ENCODE data around the gene FBXL7.

FBXL7 gene

DNA sequence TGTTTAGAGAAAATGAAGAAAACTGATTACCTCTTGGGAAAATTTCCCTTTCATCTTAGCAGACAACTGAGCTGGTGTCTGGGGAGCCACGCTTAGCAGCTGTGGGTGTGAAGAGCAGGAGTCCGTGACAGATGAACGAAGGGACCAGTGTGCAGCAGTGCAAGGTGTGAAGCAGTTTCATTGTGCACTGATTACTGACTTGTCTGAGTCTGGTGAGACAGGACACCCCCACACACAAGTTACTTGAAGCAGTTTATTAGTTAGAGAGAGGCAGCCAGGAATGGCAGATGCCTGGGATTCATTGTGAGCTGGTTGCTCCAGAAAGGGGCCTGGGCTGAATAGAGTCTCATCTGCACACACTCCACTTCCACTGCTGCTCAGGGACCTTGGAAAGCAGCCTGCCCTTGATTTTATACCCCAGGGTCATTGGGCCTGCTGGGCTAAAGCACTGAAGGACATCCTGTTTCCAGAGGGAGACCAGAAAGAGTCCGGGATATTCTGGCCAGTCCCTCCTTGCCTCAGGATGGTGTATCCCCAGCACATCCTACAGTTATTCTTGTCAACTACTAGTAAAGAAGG lies 47.4 kb downstream of the FBXL7 start:
- DNase-seq: no peak

DNA sequence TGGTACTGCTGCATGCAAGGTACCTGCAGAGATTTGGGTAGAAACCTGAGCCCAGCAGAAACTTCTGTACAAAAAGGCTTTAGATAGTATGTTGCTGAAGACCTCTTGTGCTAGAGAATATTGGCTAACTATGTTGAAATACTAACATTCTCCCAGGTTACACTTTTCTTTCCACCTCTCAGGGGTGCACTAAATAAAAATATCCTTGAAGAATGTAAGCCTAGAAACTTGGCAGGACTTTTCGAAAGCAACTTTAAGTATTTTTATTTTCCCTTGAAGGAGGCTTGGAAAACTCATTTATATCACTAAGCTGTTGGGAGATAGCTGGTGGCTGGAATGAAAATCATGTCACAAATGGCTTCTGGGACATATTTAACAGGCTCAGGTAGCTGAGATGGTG lies 50.0 kb downstream of the FBXL7 start:
- no peak for DNase-seq

DNA sequence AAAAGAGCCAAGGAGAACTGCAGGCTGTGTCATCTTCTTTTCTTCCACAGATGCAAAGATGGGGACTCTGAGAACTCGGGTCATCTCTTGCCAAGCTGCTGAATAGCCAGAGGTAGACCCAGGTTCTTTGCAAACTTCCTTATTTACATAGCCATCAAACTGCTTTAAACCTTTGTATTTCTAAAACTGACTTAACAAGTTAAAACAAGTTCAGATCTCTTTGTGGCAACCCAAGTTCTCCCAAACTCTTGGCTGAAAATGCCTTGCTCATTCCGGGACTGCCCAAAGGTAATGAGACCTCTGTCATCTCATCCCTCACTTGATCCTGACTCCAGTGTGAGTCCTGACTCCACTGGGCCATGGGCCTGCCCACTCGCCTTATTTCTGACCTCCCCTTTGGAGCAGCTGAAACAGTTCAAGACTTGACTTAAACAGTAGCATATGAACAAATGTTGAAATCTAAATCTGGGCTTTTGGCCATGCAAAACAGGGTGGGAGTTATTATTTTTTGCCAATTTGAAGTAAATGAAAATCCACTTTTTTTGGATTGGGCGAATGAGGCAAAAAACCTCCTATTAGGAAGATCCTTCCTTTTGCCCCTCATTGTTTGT lies 50.6 kb downstream of the FBXL7 start:
- DNase-seq: no peak

DNA sequence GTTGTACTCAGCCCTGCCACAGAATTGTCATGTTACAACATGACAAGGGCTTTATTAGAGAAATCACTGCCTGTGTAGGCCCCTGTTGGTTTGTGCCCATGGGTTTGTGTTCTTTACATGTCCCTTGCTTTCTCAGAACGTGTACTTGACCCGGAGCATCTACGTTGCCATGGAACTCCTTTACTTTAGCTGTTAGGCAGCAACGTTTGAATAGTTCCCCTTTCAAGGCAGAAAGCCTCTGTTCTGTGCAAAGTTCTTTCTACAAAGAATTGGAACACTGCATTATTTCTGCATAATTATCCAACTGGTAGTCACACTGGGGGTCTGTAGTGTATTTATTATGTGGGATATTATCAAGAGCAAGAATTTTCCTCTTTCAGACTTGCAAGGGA lies 51.1 kb downstream of the FBXL7 start:
- no peak for DNase-seq

DNA sequence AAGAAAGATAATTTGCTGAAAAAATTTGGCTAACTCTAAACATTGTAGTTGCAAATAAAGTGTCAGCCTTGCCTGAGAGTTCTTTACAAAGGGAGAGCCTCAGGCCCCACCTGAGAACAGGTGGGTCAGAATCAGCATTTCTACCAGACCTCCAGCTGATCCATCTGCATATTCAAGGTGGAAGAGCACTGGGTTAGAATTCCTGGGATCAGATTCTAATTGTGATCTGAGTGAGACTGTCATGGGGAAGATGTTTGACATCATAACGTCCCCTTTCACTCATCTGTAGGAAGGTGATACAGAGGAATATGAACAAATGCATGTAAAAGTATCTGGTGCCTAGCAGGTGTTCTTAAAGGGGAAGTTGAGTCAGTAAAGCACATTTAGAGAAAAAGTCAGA lies 54.6 kb downstream of the FBXL7 start:
- no peak for DNase-seq

DNA sequence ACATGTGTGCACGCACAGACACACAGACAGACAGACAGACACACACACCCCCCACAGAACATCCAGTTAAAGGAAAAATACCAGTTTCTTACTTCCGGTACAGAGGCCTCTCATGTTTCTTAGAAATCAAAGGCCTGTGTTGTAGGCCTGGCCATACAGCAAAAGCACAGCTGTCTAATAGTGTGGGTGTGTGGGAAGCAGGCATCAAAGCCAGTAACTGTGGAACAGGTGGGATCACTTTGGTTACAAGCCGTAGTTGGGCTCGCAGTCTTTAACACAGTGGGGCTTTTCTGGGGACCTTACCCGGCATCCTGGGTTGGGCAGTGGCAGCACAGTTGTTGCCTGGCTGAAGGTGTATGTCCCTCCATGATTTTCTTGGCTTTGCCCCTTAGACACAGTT lies 55.2 kb downstream of the FBXL7 start:
- no peak for DNase-seq

DNA sequence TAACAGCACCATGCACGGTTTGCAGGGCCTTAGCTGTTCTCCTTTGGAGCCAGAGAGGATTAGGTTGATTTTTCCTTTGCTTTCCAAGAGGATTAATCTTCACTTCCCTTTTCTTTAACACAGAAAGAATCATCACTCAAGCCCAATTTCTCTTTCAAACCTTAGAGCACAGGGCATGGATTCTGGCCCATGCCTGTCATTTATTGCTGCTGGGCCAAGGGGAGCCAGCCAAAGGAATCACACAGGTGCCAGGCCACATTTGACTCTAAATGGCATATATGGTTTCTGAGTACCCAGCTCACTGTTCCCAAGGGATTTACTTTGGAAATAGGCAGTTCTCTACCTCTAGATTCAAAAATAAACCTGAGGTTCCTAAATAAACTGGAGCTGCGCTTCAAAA lies 58.3 kb downstream of the FBXL7 start:
- no peak for DNase-seq

DNA sequence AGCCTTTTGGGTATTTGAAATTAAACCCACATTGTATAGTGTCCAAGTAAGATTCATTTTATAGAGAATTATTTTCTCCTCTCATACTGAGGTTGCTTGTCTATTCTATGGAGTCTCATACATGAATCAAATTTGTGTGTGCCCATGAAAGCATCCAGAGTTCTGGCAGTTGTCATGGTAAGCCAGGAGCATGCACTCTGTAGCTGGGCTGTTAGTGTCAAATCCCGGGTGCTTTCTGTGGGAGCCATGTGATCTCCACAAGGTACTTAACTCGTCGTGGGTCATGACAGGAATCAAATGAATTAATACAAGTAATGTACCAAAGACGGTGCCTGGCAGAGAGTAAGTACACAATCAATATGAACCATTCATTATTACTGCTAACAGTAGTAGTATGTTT lies 58.7 kb downstream of the FBXL7 start:
- DNase-seq: no peak

DNA sequence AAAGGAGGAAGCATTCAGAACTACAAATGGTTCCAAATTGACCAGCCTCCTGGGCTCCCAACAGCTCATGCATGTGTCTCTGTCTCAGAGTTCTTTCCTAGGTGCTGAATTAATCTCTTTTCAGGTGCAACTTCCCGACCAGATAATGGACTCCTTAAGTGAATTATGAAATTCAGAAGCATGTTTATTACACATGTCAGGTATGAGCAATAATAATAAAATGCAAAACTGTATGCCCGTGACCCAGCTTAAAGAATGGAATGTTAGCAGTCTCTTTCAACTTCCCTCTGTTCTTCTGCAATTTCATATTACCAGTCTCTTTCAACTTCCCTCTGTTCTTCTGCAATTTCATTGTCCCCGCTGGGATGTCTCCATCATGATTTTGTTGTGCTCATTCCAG lies 60.4 kb downstream of the FBXL7 start:
- DNase-seq: no peak

DNA sequence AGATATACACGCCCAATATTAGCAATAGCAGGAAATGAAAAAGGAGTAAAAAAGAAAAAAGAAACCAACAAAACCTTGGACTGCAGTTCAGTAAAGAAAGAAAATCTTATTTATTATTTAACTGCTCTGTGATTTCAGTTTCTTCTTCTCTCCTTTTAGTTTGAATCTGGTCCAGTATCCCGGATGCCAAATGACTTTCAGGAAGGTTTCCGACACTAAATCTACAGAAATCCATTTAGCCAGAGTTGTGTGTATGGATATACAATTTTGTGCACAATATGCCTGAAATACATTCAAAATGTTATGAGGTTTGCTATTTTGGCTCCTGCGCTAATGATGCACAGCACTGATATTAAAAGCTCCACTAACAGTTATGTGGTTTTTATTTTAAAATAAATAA lies 64.5 kb downstream of the FBXL7 start:
- no peak for DNase-seq

DNA sequence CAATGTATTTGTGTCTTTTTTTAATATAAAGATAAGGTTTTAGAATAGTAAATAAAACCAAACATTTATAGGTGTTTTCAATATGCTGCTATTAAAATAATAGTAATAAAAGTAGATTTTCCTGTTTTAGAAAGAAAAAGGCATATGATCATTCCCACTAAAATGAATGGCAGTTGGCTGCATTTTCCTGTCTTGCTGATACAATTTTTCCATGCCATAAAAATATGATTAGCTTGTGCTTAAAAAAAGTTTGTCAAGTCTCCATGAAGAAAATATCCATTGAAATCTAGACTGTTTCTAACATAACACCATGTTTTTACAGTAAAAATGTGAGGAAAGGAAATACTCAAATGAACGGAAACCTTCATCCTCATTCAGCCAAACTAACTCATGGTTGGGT lies 65.0 kb downstream of the FBXL7 start:
- DNase-seq: no peak

DNA sequence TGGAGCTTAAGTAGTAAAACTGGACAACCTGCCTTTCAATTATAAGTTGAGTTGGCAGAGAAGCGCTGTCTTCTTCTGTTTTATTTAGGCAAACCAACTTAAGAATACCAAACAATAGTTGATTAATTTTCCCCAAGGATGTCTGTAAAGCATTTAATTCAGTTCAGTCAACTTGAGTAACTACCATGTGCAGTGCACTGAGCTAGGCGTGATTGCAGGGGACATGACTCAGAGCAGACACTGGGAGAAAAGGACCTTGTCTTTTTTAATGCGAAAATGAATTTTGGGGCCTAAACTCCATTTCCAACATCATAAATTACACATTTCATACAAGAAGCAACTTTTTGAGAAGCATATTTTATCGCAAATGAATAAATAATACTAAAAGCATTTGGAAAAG lies 66.3 kb downstream of the FBXL7 start:
- DNase-seq: no peak

DNA sequence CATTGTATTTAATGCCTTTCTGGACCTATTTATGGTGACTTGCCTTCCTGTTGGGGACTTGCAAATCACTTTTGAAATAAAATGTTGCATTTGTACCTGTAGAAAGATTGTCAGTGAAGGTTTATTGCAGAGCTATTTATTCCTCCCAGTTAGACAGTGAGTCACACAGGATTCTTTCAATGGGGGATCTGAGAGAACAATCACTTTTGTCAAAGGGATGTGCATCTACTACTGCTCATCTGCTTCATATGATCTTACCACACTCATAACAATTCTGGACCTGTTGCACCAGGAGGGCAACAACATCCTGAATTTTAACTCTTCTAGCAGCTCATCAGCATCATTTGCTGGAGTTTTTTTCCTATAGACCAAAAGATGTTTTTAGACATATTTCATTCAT lies 66.8 kb downstream of the FBXL7 start:
- DNase-seq: no peak

DNA sequence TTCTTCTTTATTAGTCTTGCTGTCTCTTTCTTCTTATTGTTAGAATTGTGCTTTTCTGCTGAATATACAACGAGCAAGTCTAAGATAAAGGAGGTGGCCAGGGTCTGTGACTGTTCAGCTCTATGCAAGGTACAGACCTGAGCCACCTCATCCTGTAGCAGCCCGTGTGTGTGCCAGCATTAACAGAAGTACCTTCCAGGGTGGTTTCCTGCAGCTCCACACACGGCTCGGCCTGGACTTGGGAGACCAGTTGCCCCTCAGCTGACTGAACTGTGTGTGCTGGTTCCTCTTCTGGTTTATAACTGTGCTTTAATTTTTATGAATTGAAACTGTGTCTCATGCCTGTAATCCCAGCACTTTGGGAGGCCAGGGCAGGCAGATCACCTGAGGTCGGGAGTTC lies 70.5 kb downstream of the FBXL7 start:
- no peak for DNase-seq

DNA sequence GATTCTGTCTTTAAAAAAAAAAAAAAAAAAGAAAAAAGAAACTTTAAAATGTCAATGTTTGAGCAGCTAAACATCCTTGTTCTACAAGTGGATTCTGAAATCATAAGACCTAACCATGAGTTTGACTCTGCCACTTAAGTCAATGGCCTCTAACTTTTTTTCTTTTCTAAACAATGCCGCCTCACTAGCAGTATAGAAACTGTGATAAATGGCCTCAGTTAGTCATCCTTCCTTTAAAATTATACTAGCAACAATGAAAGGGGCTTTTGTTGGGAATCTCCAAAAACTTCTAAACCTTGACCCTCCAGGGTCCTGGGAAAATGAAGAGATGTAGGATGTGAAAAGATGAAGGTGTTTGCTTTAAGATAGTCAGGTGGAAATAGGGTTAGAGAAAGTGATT lies 71.1 kb downstream of the FBXL7 start:
- no peak for DNase-seq

DNA sequence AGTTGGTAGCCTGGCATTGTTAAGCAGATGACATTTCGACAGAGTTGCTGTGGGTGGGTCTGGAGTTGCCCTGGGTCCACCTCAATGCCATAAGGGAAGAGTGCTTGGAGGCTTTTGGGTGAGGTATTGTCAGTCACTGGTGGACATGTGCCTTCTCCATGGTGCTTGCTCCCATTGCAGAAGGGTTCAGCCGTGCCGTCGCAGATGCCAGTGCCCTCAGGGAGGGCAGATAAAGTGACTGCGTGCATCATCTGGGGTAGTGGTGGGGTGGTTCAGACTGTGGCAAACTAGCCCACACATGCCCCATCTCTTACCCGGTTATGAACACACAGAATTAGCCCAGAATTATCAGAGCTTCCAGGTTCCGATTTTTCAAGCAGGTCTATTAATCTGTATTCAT lies 71.6 kb downstream of the FBXL7 start:
- no peak for DNase-seq

DNA sequence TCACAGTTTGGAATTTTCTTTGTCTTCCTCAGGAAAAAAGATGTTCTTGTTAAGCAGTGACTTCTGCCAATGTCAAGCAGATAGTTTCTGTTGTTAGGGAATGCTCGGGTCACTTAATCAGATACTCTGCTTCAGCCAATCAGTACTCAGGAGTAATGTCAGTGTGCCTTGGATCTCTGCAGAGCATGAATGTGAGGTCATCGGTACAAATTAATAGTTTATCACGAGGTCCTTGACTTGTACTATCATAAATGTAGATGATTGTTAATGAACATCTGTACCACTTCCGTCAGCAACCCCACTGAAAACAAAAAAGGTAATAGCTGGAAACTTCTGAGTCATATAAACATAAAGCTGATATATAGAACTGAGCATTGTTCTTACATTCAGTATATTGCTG lies 73.6 kb downstream of the FBXL7 start:
- no peak for DNase-seq

DNA sequence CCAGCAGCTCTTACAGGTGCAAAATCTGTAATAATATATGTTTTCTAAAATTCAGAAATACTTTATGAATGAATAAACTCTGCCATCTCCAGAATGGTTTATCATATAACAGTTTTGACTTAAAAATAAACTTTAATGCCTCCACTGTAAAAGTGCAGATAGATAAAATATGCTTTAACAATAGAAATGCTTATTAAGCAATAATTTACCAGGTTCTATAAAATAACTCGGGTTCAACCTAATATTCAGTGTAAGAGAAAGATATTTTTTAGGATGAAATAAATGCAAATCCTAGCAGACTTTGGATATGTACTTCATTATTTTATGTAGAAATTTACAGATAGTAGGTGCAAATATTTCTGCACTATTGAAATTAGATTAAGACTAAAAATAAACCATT lies 74.1 kb downstream of the FBXL7 start:
- DNase-seq: no peak

DNA sequence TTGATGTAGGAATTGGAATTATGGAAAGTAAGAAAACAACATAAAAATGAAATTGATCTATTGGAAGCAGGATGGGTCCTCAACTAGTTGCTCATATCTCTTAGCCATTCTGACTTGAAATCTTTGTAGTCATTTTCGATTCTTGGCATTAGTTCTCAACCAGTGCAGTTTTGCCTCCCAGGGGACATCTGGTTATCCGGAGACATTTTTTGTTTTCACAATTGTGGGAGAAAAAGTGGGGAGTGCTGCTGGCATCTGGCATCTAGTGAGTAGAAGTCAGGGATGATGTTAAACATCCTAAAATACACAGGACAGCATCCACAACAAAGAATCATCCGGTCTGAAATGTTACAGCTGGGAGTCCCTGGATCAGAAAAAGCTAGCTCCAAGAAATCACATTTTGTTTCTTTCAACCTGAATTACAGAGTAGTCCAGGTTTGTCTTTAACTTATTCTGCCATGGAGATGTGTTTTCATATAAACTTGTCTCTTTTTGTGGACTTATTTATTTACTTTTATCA lies 74.9 kb downstream of the FBXL7 start:
- no peak for DNase-seq

DNA sequence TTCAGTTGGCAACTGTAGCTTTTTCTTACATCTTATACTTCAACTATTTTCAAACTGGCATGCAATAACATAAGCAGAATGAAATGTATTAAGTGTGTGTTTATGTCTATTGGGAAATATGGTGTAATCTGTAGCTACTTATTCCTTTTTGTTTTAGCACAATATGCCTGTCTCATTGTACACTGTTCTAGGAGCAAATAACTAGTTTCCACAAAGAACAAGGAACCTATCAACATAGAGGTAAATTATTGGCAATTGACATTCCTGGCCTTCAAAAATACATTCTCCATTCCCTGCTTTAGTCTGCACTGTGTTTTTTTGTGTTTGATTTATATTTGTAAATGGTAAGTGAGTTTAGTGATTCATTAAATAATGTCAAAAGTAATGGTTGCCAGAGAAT lies 75.7 kb downstream of the FBXL7 start:
- no peak for DNase-seq

DNA sequence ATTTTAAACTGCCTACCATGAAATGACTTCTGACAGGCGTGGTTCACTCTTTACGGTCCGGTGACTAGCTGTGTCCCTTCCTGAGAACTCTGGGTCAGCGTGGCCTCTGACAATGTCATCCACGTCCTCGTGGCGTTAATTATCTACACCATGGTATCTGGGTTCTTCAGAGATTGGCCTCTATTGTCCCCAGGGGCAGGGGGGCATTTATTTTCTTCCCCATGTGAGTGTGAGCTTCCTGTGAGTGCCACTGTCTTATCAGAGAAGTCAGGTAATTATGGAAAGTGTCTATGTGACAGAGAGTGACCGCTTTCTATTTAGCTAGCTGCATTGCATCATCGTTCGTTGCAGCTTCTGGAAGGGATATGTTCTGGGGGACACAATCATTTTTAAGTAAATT lies 77.2 kb downstream of the FBXL7 start:
- no peak for DNase-seq

DNA sequence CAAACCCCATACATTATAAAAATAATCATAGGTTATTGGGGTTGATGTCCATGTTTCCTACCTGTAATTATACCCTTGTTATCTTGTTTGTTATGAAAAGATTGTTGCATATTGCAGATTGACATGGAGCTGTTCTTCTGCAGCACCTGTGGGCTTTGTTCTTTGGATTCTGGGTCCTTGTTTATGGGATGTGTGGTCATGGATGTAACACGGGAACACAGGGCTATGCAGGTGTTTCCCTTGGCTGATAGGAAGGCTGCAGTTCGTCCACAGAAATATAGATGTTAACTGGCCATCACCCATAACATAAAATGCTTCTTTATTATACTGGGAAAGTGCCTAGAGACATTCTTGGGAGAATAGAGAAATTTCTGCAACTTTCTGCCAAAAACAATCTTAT lies 77.9 kb downstream of the FBXL7 start:
- DNase-seq: no peak

DNA sequence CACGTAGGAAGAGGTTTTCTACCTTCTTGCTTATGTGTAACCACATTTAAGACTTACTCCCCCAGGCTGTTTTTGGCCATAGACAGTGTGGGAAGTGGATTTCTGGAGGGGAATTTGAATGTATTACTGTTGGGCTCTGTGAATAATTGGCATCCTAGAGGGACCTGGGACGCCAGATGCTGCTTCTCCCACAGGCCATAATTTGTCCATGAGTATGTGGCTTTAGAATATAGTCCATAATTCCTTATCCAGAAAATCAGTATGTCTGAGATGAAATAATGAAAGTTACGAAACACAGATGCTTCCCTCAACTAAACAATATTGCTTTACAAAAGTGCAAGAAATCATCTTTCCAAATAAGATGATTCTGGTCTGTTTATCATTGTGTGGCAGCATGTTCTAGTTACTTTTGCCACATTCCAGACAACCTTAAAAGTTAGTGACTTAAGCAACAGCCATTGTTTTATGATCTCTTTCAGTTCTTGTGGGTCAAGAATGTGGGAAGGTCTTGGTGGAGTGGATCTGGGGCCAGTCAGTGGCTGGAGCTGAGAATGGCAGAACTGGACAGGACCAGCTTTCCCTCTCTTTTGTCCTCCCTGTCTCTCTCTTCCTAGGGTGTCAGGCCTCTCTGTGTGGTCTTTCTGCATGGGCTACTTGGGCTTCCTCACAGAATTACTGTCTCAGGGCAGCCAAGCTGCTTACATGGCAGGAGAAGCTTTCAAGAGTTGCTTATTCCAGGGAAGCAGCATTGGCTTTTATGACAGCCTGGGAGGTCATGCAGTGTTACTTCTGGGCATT lies 79.4 kb downstream of the FBXL7 start:
- DNase-seq: no peak

DNA sequence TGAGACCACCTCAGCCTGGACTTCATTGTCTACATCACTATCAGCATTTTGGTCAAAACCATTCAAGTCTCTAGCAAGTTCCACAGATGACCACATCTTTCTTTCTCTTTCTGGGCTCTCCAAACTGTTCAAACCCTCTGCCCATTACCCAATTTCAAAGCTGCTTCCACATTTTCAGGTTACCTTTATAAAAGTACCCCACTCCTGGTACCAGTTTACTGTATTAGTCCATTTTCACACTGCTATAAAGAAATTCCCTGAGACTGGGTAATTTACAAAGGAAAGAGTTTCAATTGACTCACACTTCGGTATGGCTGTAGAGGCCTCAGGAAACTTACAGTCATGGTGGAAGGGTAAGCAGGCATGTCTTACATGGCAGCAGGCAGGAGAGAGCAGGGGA lies 84.5 kb downstream of the FBXL7 start:
- DNase-seq: no peak

DNA sequence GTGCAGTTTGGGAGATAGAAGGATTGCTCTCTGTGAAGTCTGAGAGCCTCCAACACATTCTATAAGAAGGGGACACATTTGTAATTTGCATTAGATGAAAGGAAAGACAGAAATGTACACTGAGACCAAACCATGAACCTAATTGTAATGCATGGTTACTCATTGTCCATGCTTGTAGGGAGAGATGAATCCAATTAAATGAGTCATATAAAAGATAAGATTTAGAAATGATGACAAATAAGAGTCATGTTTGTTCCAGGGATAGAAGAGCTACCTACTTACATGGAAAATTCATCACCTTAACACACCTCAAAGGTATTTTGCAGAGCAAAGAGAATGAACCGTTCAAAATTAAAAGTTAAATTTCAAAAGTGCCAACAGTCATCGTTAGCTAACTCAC lies 85.1 kb downstream of the FBXL7 start:
- DNase-seq: no peak
